ENCODE results near the gene HGS. TPM values are rescaled to one million over a fixed set of nuclear protein-coding genes. Genes with fewer than 3 reads are reported as not detected.

HGS gene
- total RNA-seq, 4 donors from 2014 or later: 48.2 to 86.8 (median 84.0) TPM

GRCh38 chr17:81726004-81726403 is 42.2 kb downstream of the HGS start:
- Histone ChIP-seq H3K27ac (peak overlapping the region; percentile 65 to 91 (median 82)), H3K9me3 (no peaks in the 10 kb centered on the region), H3K27me3 (peaks cover 0 to 30% (median 0%) of the 10 kb centered on the region in 4 donors), H3K36me3 (peaks cover 0 to under 1% (median 0%) of the 10 kb centered on the region in 3 donors), H3K4me1 (peaks cover 26 to 80% (median 26%) of the 10 kb centered on the region in 3 donors), H3K4me3 (no peak overlapping the region)
- DNase-seq: no peak
- TF ChIP-seq, protein P1, sequence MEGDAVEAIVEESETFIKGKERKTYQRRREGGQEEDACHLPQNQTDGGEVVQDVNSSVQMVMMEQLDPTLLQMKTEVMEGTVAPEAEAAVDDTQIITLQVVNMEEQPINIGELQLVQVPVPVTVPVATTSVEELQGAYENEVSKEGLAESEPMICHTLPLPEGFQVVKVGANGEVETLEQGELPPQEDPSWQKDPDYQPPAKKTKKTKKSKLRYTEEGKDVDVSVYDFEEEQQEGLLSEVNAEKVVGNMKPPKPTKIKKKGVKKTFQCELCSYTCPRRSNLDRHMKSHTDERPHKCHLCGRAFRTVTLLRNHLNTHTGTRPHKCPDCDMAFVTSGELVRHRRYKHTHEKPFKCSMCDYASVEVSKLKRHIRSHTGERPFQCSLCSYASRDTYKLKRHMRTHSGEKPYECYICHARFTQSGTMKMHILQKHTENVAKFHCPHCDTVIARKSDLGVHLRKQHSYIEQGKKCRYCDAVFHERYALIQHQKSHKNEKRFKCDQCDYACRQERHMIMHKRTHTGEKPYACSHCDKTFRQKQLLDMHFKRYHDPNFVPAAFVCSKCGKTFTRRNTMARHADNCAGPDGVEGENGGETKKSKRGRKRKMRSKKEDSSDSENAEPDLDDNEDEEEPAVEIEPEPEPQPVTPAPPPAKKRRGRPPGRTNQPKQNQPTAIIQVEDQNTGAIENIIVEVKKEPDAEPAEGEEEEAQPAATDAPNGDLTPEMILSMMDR (IDR thresholded peaks at IDR 0.05): no peak
- TF ChIP-seq POLR2A (IDR thresholded peaks at IDR 0.05): no peak
- 31 to 33% methylated on average over 6 to 8 of the region's 9 CpGs for WGBS, 2 donors
- intact Hi-C loops (cut with DNase I): no loop called here

- TF ChIP-seq POLR2A (IDR thresholded peaks at IDR 0.05): no peak
- TF ChIP-seq, protein P1 (IDR thresholded peaks at IDR 0.05): peak in 1 of 6 experiments; percentile 6
- WGBS, 2 donors: 51 to 61% methylated on average over 19 to 23 of the region's 23 CpGs
- no peak overlapping the region for H3K4me3 ChIP-seq
Observed at GRCh38 chr17:81727324-81728031, 43.7 kb downstream of the HGS start.

GRCh38 chr17:81733507-81734404 is 49.9 kb downstream of the HGS start:
- no peak overlapping the region for H3K4me3 ChIP-seq
- H3K27ac ChIP-seq: peak overlapping the region; percentile 82 to 90 (median 84)
- H3K27me3 ChIP-seq: peaks cover 0 to 58% (median 0%) of the 10 kb centered on the region in 4 donors
- DNase-seq: no peak
- WGBS, 2 donors: 18 to 26% methylated on average over 18 to 21 of the region's 32 CpGs
- no peaks in the 10 kb centered on the region for H3K36me3 ChIP-seq
- no peaks in the 10 kb centered on the region for H3K9me3 ChIP-seq
- TF ChIP-seq, protein P1 (IDR thresholded peaks at IDR 0.05): peak; percentile 72 to 98 (median 92)
- TF ChIP-seq POLR2A (IDR thresholded peaks at IDR 0.05): no peak
- intact Hi-C loops (cut with DNase I): no loop called here
- H3K4me1 ChIP-seq: peaks cover 42 to 69% (median 50%) of the 10 kb centered on the region in 3 donors

More at GRCh38 chr17:81727324-81728031, 43.7 kb downstream of the HGS start:
- no peak for DNase-seq
- Histone ChIP-seq H3K9me3 (no peaks in the 10 kb centered on the region), H3K27me3 (peaks cover 0 to 45% (median 0%) of the 10 kb centered on the region in 4 donors), H3K36me3 (no peaks in the 10 kb centered on the region), H3K27ac (peak overlapping the region; percentile 59 to 91 (median 82)), H3K4me1 (peaks cover 20 to 80% (median 32%) of the 10 kb centered on the region in 3 donors)
- intact Hi-C loops (cut with DNase I): no loop called here

DNA sequence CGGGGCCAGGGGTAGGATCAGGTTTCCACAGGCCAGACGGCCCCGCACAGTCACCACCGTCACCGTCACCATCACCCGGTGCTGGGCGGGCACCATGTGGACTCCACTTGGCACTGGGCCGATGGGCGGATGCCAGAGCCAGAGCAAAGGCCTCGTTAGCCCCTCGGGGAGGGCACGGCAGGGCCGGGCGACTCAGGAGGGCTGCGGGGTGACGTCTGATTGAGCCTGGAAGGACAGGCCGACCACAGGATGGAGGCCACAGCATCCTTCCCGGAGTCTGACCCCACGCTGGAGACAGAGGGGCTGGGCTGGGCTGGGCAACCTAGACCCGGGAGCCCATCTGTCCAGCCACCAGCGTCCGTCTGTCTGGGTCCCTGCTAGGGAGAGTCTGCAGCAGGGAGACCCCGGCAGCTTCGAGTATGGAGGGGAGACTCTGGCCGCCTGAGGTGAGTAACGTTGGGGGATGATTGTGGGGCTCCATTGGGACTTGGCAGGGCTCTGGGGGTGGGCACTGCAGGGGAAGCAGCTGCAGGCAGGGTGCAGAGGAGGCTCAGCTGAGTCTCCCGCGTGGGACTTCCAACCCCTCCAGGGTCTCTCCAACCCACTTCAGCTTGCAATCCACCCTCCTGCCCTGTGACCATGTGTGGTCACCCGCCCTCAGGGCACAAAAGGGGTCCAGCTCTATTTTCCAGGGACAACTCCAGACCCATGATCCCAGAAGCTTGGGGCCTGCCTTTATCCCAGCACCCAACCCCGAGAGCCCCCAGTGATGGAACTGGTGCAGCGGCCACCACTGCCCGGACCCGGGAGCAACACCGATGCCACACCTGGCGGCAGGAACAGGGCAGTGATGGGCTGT is 50.8 kb downstream of the HGS start:
- H3K4me1 ChIP-seq: peaks cover 42 to 69% (median 50%) of the 10 kb centered on the region in 3 donors
- H3K36me3 ChIP-seq: no peaks in the 10 kb centered on the region
- no peak for DNase-seq
- no peak for TF ChIP-seq POLR2A (IDR thresholded peaks at IDR 0.05)
- TF ChIP-seq, protein P1 (IDR thresholded peaks at IDR 0.05): peak in 1 of 6 experiments; percentile 16
- intact Hi-C loops (cut with DNase I): no loop called here
- H3K9me3 ChIP-seq: no peaks in the 10 kb centered on the region
- H3K27me3 ChIP-seq: peaks cover 0 to 50% (median 0%) of the 10 kb centered on the region in 4 donors
- no peak overlapping the region for H3K4me3 ChIP-seq
- H3K27ac ChIP-seq: peak overlapping the region; percentile 82 to 93 (median 86)
- WGBS, 2 donors: 64% methylated on average over 14 of the region's 35 CpGs; no CpG with 5 or more reads in 1 of the 2 donors

All from esophagus squamous epithelium (tissue), 5 donors.